Mesendoderm (in vitro differentiated cells): Measurements from ENCODE around the gene PTPA.
"Not testable (repeated sequence)": the region's sequence is repeated elsewhere in the genome, so short reads cannot be mapped to it uniquely, and the experiment has no call there.

Source experiments
- DNase-seq: peaks from one replicate; pipeline ENCODE4 v3.0.0; 2013
- H2AK5ac ChIP-seq: 2 replicates; pipeline ENCODE4 v1.6.1; 2013; ENCODE audit warnings: low read length, inconsistent platforms
- H2BK120ac ChIP-seq: 2 replicates; pipeline ENCODE4 v1.6.1; 2013; ENCODE audit warnings: low read depth, mild to moderate bottlenecking, low read length, moderate library complexity, mixed read lengths
- H2BK15ac ChIP-seq: replicated peaks from 2 replicates; pipeline ENCODE4 v1.6.1; 2013; ENCODE audit warnings: low read depth, mild to moderate bottlenecking, moderate library complexity
- H2BK5ac ChIP-seq: 2 replicates; pipeline ENCODE4 v1.6.1; 2013; ENCODE audit warnings: low read length, inconsistent platforms
- H3K18ac ChIP-seq: 2 replicates; pipeline ENCODE4 v1.6.1; 2013; ENCODE audit warnings: mild to moderate bottlenecking, low read length, mixed read lengths
- H3K23ac ChIP-seq: one replicate; pipeline ENCODE4 v1.6.1; 2013; ENCODE audit warnings: low read length
- H3K27ac ChIP-seq: 2 replicates; pipeline ENCODE4 v1.5.1; 2013; ENCODE audit warnings: low read depth, mild to moderate bottlenecking, inconsistent platforms, low read length, moderate library complexity
- H3K27me3 ChIP-seq: 2 replicates; pipeline ENCODE4 v1.6.1; 2013; ENCODE audit warnings: low read length, control low read depth, mild to moderate bottlenecking, inconsistent platforms; ENCODE audit not compliant: insufficient read depth, poor library complexity
- H3K36me3 ChIP-seq: 2 replicates; pipeline ENCODE4 v1.6.1; 2013; ENCODE audit warnings: low read length, inconsistent platforms; ENCODE audit not compliant: control insufficient read depth, insufficient read depth
- H3K4ac ChIP-seq: one replicate; pipeline ENCODE4 v1.6.1; 2013; ENCODE audit warnings: low read depth, mild to moderate bottlenecking, low read length, moderate library complexity
- H3K4me1 ChIP-seq: 2 replicates; pipeline ENCODE4 v1.6.1; 2013; ENCODE audit warnings: low read depth, low read length, inconsistent platforms; ENCODE audit not compliant: control insufficient read depth
- H3K4me2 ChIP-seq: 2 replicates; pipeline ENCODE4 v1.6.1; 2013; ENCODE audit warnings: low read length
- H3K4me3 ChIP-seq: 2 replicates; pipeline ENCODE4 v1.5.1; 2013; ENCODE audit warnings: mild to moderate bottlenecking, low read length
- H3K56ac ChIP-seq: one replicate; pipeline ENCODE4 v1.6.1; 2013; ENCODE audit warnings: low read length
- H3K79me1 ChIP-seq: 2 replicates; pipeline ENCODE4 v1.6.1; 2013; ENCODE audit warnings: low read length, inconsistent platforms
- H3K79me2 ChIP-seq: 2 replicates; pipeline ENCODE4 v1.6.1; 2013; ENCODE audit warnings: mild to moderate bottlenecking, low read length; ENCODE audit not compliant: control insufficient read depth, insufficient read depth
- H3K9ac ChIP-seq: 2 replicates; pipeline ENCODE4 v1.6.1; 2013; ENCODE audit warnings: low read length, inconsistent platforms
- H4K5ac ChIP-seq: one replicate; pipeline ENCODE4 v1.6.1; 2013; ENCODE audit warnings: low read length
- H4K8ac ChIP-seq: one replicate; pipeline ENCODE4 v1.6.1; 2013; ENCODE audit warnings: low read depth, mild to moderate bottlenecking, control low read depth, low read length, moderate library complexity
- WGBS: extraction: QIAGEN DNeasy Blood & Tissue Kit; methylation state at CpG from one replicate; pipeline ENCODE4 v1.1.7; 2013; ENCODE audit warnings: low lambda C conversion rate, missing lambda C conversion rate; ENCODE audit not compliant: insufficient coverage; ENCODE audit errors: extremely low coverage; 5-methylcytosine and 5-hydroxymethylcytosine counted together

The PTPA gene

DNA sequence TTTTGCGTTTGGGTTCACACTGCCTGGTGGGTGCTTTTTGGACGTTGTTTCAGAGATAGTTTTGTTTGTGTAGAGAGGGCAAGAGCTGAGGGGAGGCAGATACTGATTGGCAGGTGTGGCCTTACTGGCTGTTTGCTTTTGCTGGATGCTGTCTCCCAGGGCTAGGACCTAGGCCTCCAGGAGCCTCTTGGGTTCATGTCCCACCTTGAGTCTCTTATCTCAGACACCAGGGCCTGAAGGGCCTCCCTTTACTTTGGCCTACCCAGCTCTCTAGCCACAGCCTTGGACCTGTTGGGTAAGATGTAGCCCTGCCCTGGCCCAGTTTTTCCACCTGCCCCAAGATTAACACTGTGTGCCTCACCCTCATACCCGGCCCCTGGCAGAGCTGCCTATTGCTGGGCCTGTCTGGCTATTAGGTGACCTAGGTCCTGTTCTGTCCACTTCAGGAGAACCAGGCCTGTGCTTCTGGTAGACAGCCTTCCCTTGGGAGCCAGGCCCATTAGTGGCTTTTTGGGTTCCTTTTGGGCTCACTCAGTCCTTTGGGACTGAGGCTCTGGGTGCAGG, 13.4 kb downstream of the PTPA start:
- no peak for DNase-seq
- WGBS = no CpG with 5 or more reads among the region's 3 CpGs
- H3K27ac ChIP-seq = no peak overlapping the region

DNA sequence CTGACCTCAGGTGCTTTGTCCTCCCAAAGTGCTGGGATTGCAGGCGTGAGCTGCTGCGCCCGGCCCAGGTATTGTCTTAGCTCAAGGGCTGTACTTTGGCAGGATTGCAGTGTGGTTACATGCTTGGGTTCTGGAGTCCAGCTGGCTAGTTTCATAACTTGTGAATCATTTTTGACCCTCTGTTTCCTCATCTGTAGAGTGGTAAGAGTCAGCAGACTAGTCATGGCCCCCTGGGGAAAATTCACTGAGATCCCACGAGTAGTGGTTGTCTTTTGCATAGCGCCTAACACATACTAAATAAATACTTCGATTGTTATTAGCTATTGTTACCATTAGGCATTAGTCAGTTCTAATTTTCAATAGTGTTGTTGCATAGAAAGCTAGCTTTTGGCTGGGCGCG, 14.3 kb downstream of the PTPA start:
- no CpG with 5 or more reads among the region's 8 CpGs for WGBS
- Histone ChIP-seq H3K4me3 (no peak overlapping the region), H3K9ac (no peak overlapping the region), H2BK120ac (no peak overlapping the region), H2AK5ac (no peak overlapping the region), H3K4ac (no peak overlapping the region), H3K4me2 (no peak overlapping the region), H2BK5ac (no peak overlapping the region), H3K27ac (no peak overlapping the region), H2BK15ac (no peak overlapping the region), H3K27me3 (no peaks in the 10 kb centered on the region), H3K36me3 (peaks cover 6% of the 10 kb centered on the region), H3K18ac (no peak overlapping the region), H3K23ac (no peak overlapping the region), H3K4me1 (peaks cover 7% of the 10 kb centered on the region), H3K56ac (no peak overlapping the region), H3K79me2 (no peaks in the 10 kb centered on the region), H4K8ac (no peak overlapping the region), H4K5ac (no peak overlapping the region), H3K79me1 (peaks cover 5% of the 10 kb centered on the region)
- no peak for DNase-seq

More for the DNA sequence above, 13.4 kb downstream of the PTPA start:
- Histone ChIP-seq H4K5ac (no peak overlapping the region), H2AK5ac (no peak overlapping the region), H3K23ac (no peak overlapping the region), H3K4ac (no peak overlapping the region), H3K4me1 (peaks cover 7% of the 10 kb centered on the region), H3K79me2 (no peaks in the 10 kb centered on the region), H3K27me3 (no peaks in the 10 kb centered on the region), H3K4me3 (no peak overlapping the region), H2BK120ac (no peak overlapping the region), H3K56ac (peak overlapping the region; percentile 7), H3K4me2 (no peak overlapping the region), H2BK15ac (no peak overlapping the region), H3K36me3 (peaks cover 7% of the 10 kb centered on the region), H3K9ac (no peak overlapping the region), H2BK5ac (no peak overlapping the region), H3K18ac (no peak overlapping the region), H4K8ac (no peak overlapping the region), H3K79me1 (peaks cover 5% of the 10 kb centered on the region)

DNA sequence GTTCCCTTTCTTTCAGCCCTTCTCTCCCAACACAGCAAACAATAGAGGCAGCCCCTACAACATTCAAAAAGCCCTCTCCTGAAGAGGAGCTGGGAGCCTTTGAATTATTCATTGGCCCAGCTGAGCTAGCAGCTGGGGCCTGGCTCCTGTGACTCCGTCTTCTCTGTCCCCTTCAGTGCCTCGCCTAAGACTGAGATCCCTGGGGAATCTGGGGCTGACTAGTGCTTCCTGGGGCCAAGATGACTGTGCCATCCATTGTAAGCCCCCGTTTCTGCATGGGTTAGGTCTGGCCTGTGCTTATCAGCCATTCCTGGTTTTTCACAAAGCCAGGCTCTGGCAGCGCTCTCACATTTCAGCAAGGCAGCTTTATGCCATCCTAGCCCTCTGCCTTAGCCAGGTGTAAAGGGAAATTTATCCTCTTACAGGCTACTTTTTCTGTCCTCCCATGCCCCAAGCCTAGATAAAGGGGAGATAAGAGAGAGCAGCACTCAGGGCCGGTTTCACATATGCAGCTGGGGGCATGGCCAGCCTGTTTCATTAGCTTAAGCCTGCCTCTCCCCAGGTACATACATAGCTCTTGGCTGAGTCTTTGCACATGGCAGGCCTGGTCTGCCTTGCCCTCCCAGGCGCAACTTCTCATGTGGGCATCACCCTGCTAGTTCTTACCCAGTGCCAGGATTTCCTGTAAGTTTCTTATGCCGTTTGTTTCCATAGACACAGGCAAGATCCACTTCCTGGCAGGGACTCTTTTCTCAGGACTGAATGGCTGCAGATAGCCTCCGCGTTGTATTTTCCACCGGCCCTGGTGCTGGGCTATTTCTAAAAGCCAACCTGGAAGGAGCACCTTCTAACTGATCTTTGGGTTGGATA, 15.8 kb downstream of the PTPA start:
- H3K79me2 ChIP-seq = no peaks in the 10 kb centered on the region
- H3K9ac ChIP-seq = peak overlapping the region; percentile 57
- no peak overlapping the region for H2BK120ac ChIP-seq
- peak; percentile 82 for DNase-seq
- no peak overlapping the region for H3K4me3 ChIP-seq
- no CpG with 5 or more reads among the region's 10 CpGs for WGBS
- H4K5ac ChIP-seq = no peak overlapping the region
- H2AK5ac ChIP-seq = no peak overlapping the region
- H3K36me3 ChIP-seq = peaks cover 3% of the 10 kb centered on the region
- H3K4me2 ChIP-seq = peak overlapping the region; percentile 4
- no peak overlapping the region for H3K4ac ChIP-seq
- peaks cover 3% of the 10 kb centered on the region for H3K79me1 ChIP-seq
- H3K4me1 ChIP-seq = peaks cover 7% of the 10 kb centered on the region
- peak overlapping the region; percentile 75 for H3K56ac ChIP-seq
- peak overlapping the region; percentile 79 for H3K27ac ChIP-seq
- no peak overlapping the region for H4K8ac ChIP-seq
- H3K27me3 ChIP-seq = no peaks in the 10 kb centered on the region
- H3K23ac ChIP-seq = no peak overlapping the region
- no peak overlapping the region for H2BK5ac ChIP-seq
- no peak overlapping the region for H2BK15ac ChIP-seq
- H3K18ac ChIP-seq = no peak overlapping the region

DNA sequence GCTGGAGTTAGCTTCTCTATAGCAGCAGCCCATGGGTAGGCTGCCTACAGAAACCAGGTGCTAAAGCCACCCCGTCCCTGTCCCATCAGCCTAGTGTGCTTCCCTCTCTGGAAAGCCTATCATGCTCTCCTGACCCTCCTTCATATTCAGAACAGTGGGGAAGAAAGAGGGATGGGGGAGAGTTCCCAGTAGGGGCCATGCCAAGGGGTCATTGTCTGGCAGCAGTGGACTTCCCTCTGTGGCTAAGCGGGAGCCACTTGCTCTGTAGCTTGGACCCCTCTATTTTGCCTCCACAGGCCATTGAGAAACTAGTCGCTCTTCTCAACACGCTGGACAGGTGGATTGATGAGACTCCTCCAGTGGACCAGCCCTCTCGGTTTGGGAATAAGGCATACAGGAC, 17.5 kb downstream of the PTPA start:
- peaks cover 7% of the 10 kb centered on the region for H3K4me1 ChIP-seq
- H3K4ac ChIP-seq = no peak overlapping the region
- H3K4me3 ChIP-seq = no peak overlapping the region
- WGBS = no CpG with 5 or more reads among the region's 5 CpGs
- H2BK5ac ChIP-seq = no peak overlapping the region
- H2BK120ac ChIP-seq = no peak overlapping the region
- peaks cover 5% of the 10 kb centered on the region for H3K36me3 ChIP-seq
- no peak overlapping the region for H3K27ac ChIP-seq
- H4K8ac ChIP-seq = no peak overlapping the region
- no peak overlapping the region for H3K23ac ChIP-seq
- no peaks in the 10 kb centered on the region for H3K79me2 ChIP-seq
- no peak overlapping the region for H2AK5ac ChIP-seq
- no peak overlapping the region for H3K18ac ChIP-seq
- no peaks in the 10 kb centered on the region for H3K27me3 ChIP-seq
- no peak overlapping the region for H3K56ac ChIP-seq
- no peak overlapping the region for H4K5ac ChIP-seq
- H2BK15ac ChIP-seq = no peak overlapping the region
- DNase-seq = no peak
- peaks cover 3% of the 10 kb centered on the region for H3K79me1 ChIP-seq
- no peak overlapping the region for H3K4me2 ChIP-seq
- no peak overlapping the region for H3K9ac ChIP-seq

DNA sequence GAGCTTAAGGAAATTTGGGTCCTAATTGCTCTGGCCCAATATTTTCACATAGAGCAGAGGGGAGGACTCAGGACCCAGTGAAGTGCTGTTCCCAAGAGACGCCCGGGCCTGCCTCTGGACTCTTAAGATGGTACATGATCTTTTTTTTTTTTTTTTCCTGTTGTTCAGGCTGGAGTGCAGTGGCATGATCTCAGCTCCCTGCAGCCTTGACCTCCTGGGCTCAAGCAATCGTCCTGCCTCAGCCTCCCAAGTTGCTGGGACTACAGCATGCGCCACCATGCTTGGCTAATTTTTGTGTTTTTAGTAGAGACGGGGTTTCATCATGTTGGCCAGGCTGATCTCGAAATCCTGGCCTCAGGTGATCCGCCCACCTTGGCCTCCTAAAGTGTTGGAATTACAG, 19.1 kb downstream of the PTPA start:
- not testable (repeated sequence) for H3K4ac ChIP-seq, H4K8ac ChIP-seq, H2BK15ac ChIP-seq, H3K79me2 ChIP-seq, DNase-seq, H4K5ac ChIP-seq, H3K36me3 ChIP-seq, H3K18ac ChIP-seq, H2AK5ac ChIP-seq, H3K27ac ChIP-seq, H2BK120ac ChIP-seq, H3K27me3 ChIP-seq, H3K79me1 ChIP-seq, H3K4me3 ChIP-seq, H3K9ac ChIP-seq, H3K56ac ChIP-seq, H3K4me1 ChIP-seq, H3K4me2 ChIP-seq, H2BK5ac ChIP-seq, H3K23ac ChIP-seq
- WGBS = no CpG with 5 or more reads among the region's 7 CpGs
